Left renal pelvis (tissue), 4 donors: ENCODE results near the gene TMEM238. TPM values are rescaled to one million over a fixed set of nuclear protein-coding genes. Genes with fewer than 3 reads are reported as not detected.

Source experiments
- DNase-seq, 4 donors: peaks; one replicate each; pipeline ENCODE4 v3.0.0-alpha.2; 2013; ENCODE audit warnings: low read depth in 4 of 4, low spot score in 3 of 4
- polyA plus RNA-seq, 4 donors: library from polyadenylated mRNA; unstranded; fragments of 120-200 nt; gene quantifications; one replicate each; pipeline ENCODE4 v1.2.1, GENCODE V29; 2013; ENCODE audit not compliant: insufficient read length in 4 of 4

The TMEM238 gene
- polyA plus RNA-seq, 4 donors: 0.31 to 2.2 (median 0.49) TPM

DNA sequence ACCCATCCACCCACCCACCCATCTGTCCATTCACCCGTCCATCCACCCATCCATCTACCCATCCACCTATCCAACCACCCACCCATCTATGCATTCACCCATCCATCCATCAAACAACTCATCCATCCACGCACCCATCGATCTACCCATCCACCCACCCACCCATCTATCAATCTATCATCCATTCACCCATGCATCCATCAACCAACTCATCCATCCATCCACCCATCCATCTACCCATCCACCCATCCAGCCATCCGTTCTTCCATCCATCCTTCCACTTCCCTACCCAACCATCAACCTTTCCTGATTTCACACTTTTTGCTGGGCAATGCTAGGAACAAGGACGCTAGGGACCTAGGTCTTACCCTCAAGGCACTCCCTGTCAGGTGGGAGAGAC is 2.1 kb downstream of the TMEM238 start:
- DNase-seq: no peak

DNA sequence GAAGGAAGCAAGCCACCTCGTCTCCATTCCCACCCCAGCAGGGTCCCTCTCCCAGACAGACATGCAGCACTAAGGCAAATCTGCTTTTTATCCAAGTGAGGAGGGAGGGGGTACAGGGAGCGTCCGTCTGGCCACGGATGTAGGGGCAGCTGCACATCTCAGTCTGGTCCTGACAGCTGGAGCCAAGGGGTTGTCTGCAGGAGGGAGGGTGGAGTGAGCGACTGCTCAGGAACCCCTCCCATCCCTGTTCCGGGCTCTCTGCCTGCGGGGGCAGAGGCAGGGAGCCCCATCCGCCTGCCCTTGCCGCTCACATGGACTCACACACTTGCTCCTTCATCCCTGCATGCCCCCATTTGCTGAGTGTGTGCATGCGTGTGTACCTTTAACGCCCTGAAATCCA is 4.9 kb downstream of the TMEM238 start:
- DNase-seq: no peak

DNA sequence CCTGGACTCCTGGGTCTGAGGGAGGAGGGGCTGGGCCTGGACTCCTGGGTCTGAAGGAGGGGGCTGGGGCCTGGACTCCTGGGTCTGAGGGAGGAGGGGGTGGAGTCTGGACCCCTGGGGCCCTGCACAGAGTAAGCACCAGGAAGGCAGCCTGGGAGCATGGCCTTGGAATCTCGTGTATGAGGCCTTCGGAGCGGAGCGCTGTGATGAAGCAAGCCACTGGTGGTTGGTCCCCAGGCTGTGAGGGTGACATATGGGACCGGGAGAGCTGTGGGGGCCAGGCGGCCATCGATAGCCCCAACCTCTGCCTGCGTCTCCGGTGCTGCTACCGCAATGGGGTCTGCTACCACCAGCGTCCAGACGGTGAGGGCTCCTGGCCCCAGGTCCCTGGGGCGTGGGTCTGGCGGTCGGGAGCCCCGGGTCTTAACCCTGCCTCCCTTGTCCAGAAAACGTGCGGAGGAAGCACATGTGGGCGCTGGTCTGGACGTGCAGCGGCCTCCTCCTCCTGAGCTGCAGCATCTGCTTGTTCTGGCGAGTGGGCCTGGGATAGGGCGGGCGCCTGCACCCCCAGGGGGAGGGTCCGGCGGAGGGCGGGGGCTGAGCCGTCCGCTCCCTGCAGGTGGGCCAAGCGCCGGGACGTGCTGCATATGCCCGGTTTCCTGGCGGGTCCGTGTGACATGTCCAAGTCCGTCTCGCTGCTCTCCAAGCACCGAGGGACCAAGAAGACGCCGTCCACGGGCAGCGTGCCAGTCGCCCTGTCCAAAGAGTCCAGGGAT is 6.5 kb downstream of the TMEM238 start:
- no peak for DNase-seq

DNA sequence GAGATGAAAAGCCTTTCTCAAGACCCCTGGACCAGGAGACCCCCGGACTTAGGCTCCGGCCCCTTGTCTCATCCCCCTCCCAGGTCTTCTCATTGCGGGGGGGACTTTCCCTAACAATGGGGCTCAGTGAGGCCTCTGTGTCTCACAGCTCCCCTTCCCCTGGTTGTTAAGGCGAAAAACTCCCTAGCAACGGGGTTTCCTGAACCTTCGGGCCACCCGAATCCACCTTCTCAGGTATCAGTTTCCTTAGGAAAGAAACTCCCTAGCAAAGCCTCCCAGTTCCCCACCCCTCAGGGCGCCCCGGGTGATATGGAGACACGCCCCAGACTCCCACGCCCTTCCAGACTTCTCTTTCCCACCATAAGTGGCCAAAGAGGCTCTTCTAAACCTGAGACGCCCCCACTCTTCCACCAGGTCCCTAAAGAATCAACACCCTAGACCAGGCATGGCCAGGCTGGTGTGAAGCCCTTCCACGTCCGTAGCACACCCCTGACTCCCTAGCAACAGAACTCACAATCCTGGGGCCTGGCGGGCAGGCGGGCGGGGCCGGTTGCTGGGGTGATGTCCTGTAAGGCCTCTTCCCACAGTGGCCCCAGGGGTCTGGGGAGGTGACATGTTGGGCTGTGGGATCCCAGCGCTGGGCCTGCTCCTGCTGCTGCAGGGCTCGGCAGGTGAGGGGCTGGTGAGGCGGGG is 7.7 kb downstream of the TMEM238 start, which contains the start of gene TMEM190:
Gene TMEM190, plus strand, starts transcription at position 586 of the 693 bp plus-strand sequence. Its CDS starts 28 bp downstream, at position 614.
- DNase-seq: no peak

DNA sequence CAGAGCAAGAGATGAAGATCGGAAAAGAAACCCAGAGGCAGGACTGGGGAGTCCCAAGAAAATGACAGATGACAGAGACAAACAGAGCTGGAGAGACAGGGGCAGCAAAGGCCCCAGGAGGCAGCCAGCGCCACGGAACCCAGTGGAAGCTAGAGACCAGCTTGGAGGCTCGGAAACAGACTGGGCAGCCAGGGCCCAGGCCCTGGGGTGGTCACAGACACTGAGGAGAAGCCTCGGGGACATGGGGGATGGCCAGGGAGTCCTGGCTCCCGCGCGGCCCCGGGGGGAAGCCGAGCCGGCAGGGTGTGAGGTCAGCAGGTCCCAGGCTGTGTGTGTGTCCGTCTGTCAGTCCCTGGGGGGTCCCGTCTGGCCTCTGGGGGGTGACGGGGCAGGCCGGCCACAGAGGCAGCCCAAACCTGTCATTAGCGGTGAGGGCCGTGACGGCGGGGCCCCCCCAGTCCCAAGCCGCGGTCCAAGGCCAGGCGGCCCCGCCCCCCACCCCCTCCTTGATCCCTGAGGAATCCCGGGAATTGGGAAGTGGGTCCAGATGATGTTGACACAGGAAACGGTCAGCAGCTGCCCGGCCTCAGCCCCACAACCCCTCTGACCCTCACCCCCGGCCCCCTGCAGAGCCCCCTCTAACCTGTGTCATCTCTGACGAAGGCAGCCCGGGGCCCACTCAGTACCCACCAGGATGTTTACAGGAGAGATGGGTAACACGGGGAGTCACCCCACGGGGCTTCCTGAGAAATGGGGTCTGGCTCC is 9.9 kb downstream of the TMEM238 start:
- no peak for DNase-seq

DNA sequence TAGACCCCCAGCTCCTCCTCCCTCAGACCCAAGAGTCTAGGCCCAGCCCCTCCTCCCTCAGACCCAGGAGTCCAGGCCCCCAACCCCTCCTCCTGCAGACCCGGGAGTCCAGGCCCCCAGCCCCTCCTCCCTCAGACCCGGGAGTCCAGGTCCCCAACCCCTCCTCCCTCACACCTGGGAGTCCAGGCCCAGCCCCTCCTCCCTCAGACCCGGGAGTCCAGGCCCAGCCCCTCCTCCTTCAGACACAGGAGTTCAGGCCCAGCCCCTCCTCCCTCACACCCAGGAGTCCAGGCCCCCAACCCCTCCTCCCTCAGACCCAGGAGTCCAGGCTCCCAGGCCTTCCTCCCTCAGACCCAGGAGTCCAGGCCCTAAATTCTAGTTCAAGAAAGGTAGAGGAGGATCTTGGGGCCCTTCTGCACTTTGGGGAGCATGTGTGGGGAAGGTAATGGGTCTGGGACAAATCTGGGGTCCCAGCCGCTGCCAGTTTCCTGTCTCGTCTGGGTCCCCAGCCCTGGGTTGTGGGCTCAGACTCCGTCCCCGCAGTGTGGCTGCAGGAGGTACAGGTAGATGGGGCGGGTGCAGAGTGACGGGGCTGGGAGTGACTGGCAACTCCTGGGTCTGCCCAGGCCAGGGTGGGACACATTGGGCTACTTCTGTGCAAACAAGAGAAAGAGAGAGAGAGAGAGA is 10.6 kb downstream of the TMEM238 start:
- DNase-seq: no peak

DNA sequence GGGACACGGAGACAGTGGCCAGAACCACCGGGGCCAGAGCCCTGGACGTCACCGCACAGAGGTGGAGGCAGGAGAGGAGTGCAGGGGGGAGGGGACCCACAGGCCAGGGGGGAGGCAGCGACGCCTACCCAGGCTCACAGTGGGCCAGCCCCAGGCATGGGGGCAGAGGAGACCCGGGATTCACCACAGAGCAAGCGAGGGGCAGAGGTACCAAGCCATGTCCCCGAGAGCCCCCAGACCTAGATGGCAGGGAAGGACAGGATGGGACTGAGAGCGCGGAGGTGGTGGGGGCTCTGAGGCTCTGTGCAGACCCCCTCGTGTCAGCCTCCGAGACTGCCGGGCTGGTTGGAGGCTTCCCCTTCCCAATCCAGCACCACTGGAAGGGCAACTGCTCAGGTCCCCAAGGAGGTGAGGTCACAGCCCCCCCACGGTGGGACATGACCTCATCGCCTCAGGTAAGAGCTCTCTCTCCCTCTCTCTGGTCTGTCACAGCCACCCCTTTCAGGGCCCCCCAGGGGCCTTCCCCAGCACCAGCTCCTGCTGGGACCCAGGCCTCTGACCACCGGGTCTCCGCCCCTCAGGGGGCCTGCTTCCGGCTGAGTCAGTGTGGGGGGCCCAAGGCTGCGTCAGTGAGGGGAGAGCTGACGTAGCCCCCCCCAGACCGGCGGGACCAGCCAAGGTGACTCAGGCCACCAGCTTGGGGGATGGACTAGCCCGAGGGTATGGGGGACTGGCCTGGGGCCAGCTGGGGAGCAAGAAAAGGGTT is 11.6 kb downstream of the TMEM238 start:
- no peak for DNase-seq

DNA sequence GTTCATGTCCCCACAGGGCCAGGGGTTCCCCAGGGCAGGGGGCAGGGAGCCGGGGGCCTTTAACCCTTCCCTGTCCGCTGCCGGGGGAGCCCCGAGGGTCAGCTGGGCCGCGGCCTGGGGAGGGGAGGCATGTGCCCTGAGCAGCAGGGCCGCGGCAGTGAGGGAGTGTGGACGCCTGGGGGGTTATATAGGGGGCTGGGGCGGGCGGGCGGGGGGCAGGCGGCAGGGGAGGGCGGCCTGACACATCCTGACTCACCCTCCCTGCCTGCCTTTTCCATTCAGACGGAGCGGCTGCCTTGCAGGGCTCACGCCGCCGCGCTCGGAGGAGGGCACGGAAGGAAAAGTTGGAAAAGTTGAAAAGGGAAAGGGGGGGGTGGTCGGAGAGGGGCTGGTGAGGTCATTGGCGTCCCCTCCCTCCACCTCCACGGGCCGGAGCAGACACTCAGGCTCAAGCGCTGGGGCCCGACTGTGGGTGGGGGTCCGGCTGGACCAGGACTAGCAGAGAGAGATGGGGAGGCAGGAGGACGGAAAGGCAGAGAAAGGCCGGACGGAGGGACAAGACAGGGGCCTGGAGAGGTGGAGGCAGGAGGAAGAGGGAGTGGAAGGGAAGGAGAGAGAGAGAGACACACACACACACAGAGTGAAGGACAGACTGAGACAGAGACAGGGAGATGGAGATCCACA is 13.6 kb downstream of the TMEM238 start, which contains the start of gene IL11:
Gene IL11, minus strand, starts transcription at position 159 of the 684 bp plus-strand sequence. Its CDS starts 153 bp downstream, at position 6.
- no peak for DNase-seq

DNA sequence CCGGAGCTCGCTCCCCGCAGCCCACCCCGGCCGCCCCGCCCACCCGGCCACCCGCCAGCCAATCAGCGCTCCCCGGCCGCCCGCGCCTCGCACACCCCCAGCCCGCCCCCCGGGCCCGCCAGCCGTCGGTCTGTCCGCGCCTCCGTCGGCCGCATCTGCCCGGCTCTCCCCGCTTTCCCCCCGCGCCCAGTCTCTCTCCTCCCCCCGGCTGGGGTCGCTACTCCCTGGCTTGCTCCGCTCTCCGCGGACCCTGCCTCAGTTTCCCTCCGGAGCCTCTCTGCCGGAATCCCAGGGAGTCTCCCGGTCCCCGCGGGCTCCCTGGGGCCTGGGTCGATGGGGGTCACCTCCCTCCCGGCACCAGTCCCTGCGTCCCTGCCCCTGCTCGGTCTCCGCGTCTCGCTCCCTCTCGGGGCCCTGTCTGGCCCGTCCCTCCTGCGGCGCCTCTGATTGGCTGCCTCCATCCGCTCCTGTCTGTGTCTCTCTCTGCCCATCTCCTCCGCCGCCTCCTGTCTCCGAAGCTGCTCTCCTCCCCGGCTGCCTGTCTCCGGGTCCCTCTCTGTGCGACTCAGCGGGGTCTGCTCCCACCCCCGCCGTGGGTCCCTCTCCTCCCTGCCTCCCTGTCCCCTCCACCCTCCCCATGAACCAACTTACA is 14.3 kb downstream of the TMEM238 start:
- no peak for DNase-seq

DNA sequence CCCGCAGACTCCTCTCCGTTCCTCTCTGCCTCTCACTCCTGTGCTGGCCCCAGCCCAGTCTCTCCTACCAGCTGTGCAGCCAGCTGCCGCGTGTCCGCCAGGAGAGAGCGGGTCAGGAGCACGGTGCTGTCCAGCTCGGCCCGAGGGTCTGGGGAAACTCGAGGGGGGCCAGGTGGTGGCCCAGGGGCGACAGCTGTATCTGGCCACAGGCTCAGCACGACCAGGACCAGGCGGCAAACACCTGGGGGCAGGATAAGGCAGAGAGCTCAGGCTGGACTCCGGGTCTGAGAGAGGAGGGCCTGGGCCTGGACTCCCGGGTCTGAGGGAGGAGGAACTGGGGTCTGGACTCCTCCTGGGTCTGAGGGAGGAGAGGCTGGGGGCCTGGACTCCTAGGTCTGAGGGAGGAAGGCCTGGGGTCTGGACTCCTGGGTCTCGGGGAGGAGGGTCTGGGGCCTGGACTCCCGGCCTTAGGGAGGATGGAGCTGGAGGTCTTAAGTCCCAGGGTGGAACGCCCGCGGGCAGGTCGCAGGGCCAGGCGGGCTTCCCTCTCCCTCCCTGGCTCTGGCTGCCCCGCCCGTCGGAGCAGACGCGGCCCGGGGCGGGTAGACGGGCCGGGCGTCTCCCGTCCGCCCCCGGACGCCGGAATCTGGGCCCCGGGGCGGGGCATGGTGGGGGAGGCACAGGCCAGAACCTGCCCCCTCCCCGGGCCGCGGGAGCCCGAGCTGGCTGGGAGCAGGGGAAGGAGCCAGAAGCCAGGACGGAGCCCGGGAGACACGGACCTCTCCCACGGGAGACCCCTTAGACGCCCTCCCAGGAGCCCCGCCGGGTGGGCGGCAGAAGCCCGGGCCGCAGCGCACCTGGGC is 15.2 kb downstream of the TMEM238 start:
- DNase-seq: no peak

DNA sequence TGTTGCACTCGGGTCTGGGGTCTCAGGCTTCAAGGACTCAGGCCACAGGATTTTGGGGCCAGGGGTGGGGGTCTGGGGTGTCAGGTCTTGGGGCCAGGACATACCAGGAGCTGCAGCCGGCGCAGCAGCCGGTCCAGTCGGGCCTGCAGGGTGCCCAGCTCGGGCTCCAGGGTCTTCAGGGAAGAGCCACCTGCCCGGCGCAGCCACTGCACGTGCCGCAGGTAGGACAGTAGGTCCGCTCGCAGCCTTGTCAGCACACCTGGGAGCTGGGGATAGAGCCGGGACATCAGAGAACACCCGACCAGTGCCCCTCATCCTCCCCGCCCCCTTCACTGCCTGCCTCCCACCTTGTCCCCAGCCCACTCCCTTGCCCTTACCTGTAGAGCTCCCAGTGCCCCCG is 16.0 kb downstream of the TMEM238 start:
- DNase-seq: no peak

DNA sequence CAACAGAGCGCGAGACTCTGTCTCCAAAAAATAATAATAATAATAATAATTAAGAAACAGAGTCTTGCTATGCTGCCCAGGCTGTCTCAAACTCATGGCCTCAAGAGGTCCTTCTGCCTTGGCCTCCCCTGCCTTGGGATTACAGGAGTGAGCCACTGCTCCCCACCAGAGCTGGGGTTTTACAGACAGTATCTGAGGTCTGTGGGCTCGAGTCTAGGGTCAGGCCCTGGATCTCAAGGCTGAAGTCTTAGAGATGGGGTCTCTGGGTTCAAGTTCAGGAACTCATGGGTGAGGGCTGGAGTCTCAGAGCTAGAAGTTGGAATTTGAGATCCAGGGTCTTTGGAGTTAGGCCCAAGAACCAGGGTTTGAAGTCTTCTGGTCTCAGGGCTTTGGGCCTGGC is 17.3 kb downstream of the TMEM238 start:
- DNase-seq: no peak

DNA sequence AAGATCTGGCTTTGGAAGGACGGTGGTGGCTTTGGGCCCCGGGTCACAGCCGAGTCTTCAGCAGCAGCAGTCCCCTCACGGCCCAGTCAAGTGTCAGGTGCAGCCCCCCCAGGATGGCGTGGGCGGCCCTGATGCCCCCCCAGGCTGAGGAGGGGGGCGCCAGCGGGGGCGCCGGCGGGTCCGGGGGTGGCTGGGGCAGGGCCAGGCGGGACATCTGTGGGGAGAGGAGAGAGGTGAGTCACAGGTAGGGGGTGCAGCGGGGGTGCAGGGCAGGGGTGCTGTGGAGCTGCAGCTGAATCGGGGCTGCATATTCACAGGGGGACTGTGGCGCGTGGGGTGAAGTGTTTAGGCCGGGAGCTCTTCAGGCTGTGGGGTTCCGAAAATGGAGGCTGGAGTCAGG is 18.1 kb downstream of the TMEM238 start:
- no peak for DNase-seq

DNA sequence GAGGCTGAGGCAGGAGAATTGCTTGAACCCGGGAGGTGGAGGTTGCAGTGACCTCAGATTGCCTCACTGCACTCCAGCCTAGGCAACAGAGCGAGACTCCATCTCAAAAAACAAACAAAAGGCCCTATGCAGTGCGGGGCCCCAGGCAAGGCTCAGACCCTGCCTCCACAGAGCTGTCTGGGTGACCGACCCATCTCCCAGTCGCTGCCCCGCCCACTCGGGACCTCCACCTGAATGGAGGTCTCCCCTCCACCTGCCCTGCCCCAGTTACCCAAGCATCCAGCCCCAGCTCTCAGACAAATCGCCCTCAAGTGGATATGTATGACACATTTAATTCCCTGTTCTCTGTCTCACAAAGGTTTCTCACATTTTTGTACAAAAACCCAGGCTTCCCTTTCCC is 18.8 kb downstream of the TMEM238 start:
- no peak for DNase-seq

DNA sequence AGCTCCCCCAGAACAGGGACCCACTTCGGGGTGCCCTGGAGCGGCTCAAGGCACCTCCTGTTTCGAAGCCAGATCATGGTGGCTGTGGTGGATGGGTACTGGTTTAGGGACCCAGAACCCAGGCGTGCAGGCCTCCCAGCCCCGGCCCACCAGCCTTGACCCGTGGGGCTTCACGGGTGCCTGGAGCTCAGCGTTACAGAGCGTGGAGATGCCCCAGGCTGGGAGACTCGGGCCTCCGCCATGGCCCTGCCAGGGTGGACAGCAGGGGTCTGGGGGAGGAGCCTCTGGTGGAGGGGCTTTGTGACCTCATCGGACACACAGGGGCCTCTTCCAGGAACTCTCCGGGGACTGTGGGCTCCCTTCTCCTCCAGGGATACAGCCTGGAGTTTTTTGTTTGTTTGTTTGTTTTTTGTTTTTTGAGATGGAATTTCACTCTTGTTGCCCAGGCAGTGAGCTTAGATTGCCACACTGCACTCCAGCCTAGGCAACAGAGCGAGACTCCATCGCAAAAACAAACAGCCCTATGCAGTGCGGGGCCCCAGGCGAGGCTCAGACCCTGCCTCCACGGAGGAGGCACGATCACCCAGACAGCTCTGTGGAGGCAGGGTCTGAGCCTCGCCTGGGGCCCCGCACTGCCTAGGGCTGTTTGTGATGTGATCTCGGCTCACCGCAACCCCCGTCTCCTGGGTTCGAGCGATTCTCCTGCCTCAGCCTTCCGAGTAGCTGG is 20.9 kb downstream of the TMEM238 start, which contains the start of gene GARIN5B:
Gene GARIN5B, minus strand, starts transcription at position 271 of the 727 bp plus-strand sequence. Its CDS starts 194 bp downstream, at position 77.
- no peak for DNase-seq

DNA sequence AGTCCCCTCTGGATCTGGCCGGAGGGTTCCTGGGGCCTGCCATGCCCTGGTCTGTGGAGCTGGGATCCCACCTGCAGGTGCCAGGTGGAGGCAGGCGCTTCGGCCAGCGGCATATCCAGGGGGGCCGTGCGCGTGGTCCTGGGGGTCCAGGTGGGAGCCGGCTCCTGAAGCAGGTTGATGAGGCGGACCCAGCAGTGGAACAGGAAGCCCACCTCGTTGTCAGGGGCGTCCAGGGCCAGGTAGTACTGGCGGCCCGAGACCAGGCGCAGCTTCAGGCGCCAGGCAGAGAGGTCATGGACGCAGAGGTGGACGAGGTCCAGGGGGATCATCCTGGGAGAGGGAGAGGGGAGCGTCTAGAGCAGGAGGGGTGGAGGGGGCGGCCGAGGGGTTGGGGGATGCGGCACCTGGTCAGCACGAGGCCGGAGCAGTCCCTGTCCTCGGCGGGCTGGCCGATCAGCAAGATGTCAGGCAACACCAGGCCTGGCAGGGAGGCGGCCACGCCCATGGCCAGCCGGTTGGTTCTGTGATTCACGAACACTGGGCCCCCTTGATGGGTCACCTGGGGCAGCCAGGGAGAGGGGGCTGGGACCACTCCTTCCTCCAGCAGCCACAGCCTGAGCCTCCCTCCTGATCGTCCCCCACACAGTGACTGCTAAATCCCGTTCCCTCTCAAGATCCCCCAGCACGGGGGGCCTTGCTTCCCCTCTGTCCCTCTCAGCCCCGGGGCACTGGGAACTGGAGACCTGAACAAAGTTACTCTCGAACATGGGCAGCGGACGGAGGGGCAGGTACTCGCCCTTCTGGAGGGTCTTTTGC is 21.7 kb downstream of the TMEM238 start:
- DNase-seq: no peak
